GF-D8 (cell line): ENCODE results near the gene NLRC3.
"Not testable (repeated sequence)": the region's sequence is repeated elsewhere in the genome, so short reads cannot be mapped to it uniquely, and the experiment has no call there.

Source experiments
- DNase-seq: peaks from one replicate; lab custom pipeline; 2025; lab: John Stamatoyannopoulos, UW

The NLRC3 gene

DNA sequence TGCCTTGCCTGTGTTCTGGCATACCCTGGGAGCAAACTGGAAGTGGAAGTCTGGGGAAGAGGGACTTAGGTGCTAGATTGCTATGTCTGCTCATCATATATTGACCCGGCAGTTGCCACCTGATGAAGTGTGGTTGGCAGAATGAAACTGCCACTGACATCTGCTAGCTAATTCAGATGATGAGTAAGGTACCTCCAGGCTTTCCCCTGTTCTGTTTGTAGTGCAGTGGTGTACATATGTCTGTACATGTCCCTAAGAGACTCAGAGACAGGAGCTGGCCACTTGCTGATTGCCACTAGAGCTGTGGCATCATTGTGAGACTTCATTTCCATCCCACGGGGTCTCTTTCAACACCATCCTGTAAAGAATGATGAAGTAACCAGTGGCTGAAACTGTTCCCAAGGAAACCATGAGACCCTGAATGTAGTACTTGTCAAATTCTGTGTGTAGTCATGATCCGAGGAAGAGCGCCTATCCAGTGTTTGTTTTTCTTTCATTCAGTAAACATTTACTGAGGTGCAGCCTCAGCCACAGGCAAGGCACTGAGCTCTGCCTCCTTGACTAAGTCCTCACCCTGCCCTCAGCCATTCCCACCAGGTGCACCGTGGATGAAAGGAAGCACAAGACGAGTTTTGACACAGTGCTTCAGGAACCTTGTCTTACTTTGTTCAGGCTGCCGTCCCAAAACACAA, 63.2 kb downstream of the NLRC3 start:
- DNase-seq: no peak

DNA sequence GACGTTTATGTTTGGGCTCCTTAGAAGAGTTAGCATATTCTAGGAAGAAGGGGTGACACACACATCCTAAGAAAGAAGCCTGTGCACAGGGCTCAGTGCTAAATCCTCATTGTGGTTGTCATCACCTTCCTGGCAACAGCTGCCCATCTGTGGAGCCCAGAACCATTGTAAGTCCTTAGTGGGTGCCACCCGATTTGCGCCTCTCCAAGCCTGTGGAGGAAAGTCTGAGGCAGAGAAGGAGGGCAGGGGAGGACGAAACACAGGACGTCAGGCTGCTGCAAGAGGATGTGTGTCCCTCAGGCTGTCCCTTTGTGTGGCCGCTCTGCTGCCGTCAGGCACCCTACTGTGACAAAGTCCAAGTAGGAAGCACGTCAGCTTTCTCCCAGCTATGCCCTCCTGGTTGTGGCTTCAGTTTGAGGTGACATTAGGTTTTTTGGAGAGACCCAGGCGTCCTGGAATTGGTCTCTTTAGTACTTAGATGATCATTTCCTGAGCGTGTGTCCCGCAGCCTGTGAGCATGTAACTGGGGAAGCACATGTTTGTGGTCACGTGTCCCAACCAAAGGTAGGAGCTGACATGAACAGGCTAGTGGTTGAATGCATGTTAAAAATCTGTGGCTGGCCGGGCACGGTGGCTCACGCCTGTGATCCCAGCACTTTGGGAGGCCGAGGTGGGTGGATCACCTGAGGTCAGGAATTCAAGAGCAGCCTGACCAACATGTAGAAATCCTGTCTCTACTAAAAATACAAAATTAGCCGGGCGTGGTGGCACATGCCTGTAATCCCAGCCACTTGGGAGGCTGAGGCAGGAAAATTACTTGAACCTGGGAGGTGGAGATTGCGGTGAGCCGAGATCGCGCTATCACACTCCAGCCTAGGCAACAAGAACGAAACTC, 65.7 kb downstream of the NLRC3 start:
- no peak for DNase-seq

DNA sequence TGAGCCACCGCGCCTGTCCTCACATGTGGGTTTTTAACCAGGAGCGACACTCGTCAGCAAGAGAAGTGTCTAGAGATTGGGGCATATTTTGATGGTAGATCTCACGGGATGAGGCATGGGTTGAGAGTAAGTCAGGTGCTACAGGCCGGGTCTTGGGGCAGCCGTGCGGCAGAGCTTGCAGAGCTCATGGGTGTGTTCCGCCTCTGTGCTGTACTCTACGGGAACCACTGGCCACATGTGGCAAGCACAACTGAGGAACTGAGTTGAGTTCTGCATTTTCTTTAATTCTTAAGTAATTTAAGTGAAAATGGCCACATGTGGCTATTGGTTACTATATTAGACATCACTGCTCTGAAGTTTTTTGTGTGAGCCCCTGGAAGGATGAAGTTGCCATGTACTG, 66.8 kb downstream of the NLRC3 start:
- no peak for DNase-seq

DNA sequence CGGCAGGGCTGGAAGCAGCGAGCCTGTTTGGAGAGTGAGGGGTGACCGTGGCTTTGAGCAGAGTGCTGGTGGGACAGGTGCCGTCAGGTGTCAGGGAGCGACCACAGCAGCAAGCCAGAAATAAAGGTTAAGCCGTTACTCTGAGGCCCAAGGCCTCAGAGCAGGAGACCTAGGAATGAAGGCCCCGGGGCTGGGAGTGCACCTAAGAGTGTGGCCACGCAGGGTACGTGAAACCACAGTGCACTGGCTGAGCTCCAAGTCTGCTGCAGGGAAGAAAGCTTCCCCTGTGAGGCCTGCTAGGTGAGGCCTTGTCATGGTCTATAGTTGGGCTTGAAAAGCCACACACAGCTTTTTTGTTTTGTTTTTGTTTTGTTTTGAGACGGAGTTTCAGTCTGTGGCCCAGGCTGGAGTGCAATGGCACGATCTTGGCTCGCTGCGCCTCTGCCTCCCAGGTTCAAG, 67.7 kb downstream of the NLRC3 start:
- DNase-seq: no peak

DNA sequence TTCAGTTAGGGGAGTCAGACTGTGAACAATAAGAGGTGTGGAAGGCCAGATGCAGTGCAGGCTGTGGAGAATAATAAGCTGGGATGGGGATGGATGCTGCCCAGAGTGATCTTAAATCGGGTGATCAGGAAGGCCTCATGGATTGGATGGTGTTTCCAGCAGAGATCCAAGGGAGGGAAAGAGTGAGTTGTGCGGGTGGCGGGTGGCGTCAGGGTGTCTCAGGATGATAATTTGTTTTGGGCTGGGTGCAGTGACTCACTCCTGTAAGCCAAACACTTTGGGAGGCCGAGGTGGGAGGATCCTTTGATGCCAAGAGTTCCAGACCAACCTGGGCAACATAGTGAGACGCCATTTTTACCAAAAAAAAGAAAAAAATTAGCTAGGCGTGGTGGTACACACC, 68.5 kb downstream of the NLRC3 start:
- DNase-seq: no peak

DNA sequence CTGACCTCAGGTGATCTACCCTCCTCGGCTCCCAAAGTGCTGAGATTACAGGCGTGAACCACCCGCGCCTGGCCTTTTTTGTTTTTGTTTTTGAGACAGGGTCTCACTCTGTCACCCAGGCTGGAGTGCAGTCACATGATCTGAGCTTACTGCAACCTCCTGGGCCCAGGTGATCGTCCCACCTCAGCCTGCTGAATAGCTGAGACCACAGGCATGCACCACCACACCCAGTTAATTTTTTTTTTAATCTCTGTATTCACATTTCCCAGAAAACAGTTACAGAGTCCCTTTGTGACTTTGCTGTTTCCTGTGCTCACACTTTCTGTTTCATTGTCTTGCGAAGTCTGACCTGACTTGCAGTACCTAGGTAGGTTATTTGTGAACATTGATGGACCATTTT, 73.7 kb downstream of the NLRC3 start:
- no peak for DNase-seq

DNA sequence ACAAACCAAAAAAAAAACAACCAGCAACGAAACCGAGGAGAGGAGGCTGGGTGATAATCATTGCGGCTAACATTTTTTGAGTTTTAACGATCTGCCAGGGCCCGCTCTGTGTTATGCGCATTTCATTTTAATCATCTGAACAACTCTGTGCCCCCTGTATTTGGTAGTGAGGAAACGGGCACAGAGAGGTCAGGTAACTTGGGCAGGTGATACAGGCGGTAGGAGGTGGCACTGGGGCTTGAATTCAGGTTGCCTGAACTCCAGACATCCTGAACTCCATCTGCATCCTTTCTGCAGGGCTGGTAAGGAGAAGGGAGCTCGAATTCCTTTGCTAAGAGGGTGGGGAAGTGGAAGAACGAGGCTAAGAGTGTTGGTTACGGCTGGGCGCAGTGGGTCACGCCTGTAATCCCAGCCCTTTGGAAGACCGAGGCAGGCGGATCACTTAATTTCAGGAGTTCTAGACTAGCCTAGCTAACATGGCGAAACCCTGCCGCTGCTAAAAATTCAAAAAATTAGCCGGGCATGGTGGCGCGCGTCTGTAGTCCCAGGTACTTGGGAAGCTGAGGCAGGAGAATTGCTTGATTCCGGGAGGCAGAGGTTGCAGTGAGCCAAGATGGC, 75.3 kb downstream of the NLRC3 start:
- DNase-seq: no peak

DNA sequence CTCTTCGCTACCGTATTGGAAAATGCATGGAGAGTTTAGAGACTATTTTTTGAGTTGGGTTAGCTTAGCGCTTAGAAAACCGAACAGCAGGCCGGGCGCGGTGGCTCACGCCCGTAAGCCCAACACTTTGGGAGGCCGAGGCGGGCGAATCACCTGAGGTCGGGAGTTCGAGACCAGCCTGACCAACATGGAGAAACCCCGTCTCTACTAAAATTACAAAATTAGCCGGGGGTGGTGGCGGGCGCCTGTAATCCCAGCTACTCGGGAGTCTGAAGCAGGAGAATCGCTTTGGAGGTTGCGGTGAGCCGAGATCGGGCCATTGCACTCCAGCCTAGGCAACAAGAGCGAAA, 75.8 kb downstream of the NLRC3 start:
- not testable (repeated sequence) for DNase-seq

DNA sequence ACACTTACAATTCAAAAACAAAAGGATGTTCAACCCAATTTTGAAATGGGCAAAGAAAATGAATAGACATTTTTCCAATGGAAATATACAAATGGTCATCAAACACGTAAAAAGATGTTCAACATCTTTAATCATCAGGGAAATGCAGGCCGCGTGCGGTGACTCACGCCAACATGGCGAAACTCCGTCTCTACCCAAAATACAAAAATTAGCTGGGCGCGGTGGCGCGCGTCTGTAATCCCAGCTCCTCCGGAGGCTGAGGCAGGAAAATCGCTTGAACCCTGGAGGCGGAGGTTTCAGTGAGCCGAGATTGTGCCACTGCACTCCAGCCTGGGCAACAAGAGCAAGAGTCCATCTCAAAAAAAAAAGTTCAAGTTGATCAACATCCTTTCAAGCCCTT, 78.2 kb downstream of the NLRC3 start:
- no peak for DNase-seq

DNA sequence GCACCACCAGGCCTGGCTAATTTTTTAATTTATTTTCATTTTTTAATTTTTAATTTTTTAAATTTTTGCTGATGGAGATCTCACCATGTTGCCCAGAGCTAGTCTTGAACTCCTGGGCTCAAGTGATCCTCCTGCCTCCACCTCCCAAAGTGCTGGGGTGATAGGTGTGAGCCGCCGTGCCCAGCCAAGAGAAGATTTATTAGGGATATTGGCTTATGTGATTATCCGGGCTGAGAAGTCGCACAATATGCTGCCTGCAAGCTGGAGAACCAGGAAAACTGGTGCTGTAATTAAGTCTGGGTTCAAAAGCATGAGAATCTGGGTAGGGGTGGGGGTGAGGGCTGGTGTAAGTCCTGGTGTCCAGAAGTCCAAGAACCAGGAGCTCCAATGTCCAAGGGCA, 79.4 kb downstream of the NLRC3 start:
- no peak for DNase-seq

DNA sequence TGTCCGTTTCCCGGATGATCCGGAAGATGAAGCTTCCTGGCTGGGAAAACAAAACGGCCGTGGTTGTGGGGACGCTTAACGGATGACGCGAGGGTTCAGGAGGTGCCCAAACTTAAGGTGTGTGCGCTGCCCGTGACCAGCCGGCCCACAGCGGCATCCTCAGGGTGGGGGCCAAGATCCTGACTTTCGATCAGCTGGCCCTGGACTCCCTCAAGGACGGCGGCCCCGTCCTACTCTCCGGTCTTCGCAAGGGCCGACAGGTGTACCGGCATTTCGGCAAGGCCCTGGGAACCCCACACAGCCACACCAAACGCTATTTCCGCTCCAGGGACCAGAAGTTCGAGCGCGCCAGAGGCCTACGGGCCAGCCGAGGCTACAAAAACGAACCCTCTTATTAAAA, 80.8 kb downstream of the NLRC3 start:
- DNase-seq: no peak

DNA sequence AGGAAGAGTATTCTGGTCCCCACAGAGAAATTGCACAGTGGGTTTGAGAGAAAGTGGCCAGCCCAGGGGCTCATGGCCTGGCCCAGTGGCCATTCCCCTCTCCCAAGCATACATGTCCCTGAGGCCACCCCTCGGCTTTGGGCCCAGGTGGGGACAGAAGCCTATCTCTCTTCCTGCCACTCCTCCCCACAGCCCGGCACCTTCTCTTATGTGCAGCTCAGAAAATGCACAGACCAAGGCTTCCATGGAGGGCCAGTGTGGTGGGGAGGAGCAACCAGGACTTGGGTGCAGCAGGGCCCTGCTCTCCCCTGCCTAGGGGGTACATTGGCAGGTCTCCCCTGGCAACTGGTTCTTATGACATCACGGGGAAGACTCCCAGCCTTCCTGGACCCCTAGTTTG, 82.0 kb downstream of the NLRC3 start, which contains the start of gene C16orf90:
TSS of gene C16orf90 (minus strand) at position 314 of the 400 bp plus-strand sequence. CDS start at position 246, 68 bp downstream.
- no peak for DNase-seq

DNA sequence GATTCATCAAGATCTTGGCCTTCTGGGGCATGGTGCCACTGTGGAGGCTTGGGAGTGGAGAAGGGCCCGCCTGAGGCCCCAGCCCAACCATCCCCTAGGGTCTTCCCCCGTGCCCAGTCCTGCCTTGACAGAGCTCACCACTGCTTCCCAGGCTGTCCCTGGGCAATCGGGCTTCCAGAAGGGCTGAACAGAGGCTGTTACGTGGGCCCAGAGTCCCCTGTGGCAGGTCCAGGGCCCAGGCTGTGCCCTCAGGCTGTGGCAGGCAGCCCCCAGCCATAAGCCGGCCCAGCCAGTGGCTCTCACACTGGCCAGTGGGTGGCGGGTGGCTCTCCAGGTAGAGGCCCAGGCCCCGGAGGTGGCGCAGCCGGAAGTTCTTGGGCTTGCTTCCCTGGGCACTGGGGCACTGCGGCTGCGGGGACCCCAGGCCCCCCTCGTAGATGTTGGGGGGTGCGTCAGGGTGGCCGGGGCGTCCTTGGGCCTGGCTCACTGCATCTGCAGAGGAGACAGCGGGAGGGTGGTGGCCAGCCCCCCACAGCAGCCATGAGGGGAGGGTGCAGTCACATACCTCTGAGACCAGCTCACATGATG, 82.7 kb downstream of the NLRC3 start:
- no peak for DNase-seq

DNA sequence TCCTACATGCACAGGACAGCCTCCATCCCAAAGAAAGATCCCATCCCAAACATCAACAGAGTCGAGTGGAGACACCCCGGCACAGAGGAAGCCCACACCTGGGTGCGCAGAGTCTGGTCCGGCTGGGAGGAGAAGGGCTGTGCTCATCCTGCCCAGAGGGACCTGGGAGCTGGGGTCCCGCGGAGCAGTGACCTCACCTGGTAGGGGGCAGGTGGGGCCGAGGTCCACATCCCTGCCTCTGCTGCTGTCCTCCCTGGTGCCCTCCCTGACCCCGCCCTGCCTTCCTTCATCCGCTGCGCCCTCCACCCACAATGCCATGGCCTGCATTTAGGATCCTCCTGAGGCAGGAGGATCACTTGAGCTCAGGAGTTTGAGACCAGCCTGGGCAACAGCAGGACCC, 84.8 kb downstream of the NLRC3 start:
- no peak for DNase-seq

DNA sequence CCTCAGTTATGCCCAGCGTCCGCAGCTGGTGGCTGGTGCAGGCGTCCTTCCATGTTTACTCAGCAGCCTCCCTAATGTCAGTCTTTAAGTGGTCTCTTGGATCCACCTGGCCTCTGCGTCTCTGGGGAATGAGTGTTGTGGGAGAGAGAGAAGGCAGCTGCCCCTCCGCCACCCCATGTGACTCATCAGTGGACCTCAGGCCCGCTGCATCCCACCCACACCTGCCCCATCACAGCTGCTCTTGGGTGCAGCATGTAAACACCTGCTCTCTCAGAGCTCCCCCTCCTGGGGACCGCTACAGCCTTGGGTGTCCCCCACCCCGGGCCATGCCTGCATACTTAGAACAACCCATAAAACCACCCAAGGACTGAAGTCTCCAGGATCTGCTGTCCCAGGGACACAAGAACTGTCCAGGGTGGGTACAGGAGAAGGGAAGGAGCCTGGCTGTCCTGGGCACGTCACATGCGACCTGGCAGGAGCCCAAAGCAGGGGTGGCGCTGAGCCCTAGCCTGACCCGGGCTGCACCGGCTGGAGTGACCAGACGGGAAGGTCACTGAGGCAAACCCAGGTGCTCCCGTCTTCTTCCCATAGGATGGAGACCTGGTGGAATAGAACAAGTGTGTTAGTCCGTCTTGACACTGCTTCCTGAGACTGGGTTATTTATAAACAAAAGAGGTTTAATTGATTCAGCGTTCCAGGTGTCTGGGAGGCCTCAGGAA, 86.1 kb downstream of the NLRC3 start:
- no peak for DNase-seq
